Esophagus muscularis mucosa (tissue), 4 donors: Measurements from ENCODE around the gene TENM4. TPM values are rescaled to one million over a fixed set of nuclear protein-coding genes. Genes with fewer than 3 reads are reported as not detected.
A peak's percentile ranks its signal among the peaks of the same experiment; 100 is the strongest.
"Not testable (repeated sequence)": the region's sequence is repeated elsewhere in the genome, so short reads cannot be mapped to it uniquely, and the experiment has no call there.

ENCODE experiments used
- DNase-seq: peaks from one replicate; pipeline ENCODE4 v3.0.0-alpha.2; 2017; ENCODE audit errors: extremely low spot score
- H3K27ac ChIP-seq, 4 donors: fragments of 200-600 bp; sonication (generic); replicated peaks in 1 of 4; 1 replicate in 3 of 4; 2 replicates in 1 of 4; pipeline ENCODE4 v1.5.1; 2016 to 2019; ENCODE audit warnings: mild to moderate bottlenecking in 1 of 4
- H3K27me3 ChIP-seq, 4 donors: fragments of 200-600 bp; sonication (generic); one replicate each; pipeline versions ENCODE4 v1.5.1 to v1.6.0; 2016 to 2019
- H3K36me3 ChIP-seq, 4 donors: fragments of 200-600 bp; sonication (generic); one replicate each; pipeline ENCODE4 v1.5.1; 2016 to 2019
- H3K4me1 ChIP-seq, 4 donors: fragments of 200-600 bp; sonication (generic); one replicate each; pipeline ENCODE4 v1.5.1; 2016 to 2019
- H3K4me3 ChIP-seq, 4 donors: fragments of 200-600 bp; sonication (generic); 1 replicate in 2 of 4; 2 replicates in 2 of 4; pipeline ENCODE4 v1.5.1; 2016 to 2019; ENCODE audit warnings: mild to moderate bottlenecking in 4 of 4, moderate library complexity in 1 of 4
- H3K9me3 ChIP-seq, 4 donors: fragments of 200-600 bp; sonication (generic); 1 replicate in 3 of 4; 2 replicates in 1 of 4; pipeline ENCODE4 v1.5.1; 2016 to 2019
- EP300 ChIP-seq: sonication (generic); formaldehyde crosslinking; IDR thresholded peaks from one replicate; pipeline ENCODE4 v1.6.1; 2017; ENCODE audit warnings: antibody characterized with exemption
- POLR2A ChIP-seq: fragments of 450-650 bp; IDR thresholded peaks from one replicate; pipeline ENCODE4 v1.6.1; 2017; ENCODE audit warnings: antibody characterized with exemption, moderate library complexity, mild to moderate bottlenecking, low read depth
- POLR2AphosphoS5 ChIP-seq, 2 donors: sonication (generic); formaldehyde crosslinking; IDR thresholded peaks; one replicate each; pipeline ENCODE4 v1.6.1; 2017; ENCODE audit warnings: antibody characterized with exemption in 2 of 2
- WGBS: methylation state at CpG from one replicate; pipeline ENCODE4 v1.1.5; 2018; 5-methylcytosine and 5-hydroxymethylcytosine counted together
- intact Hi-C: fragments of 100-400 bp; cut with DNase I; formaldehyde crosslinking; loops from one replicate; pipeline ENCODE4 v1.15.1; 2023
- total RNA-seq, 4 donors: library from RNA; depleted of rRNA; stranded (reverse); fragments of >200 nt; gene quantifications; one replicate each; pipeline versions ENCODE4 v1.1.0 to v1.2.1, GENCODE V29; 2016
- TF ChIP-seq, protein P1 (sequence below), 3 experiments: fragments of 200-600 bp in 2 of 3; fragments of 450-650 bp in 1 of 3; sonication (generic) in 2 of 3; IDR thresholded peaks; one replicate each; pipeline ENCODE4 v1.5.1; 2017 to 2019; ENCODE audit warnings: antibody characterized with exemption in 3 of 3, mild to moderate bottlenecking in 2 of 3, moderate library complexity in 1 of 3

The TENM4 gene
- total RNA-seq, 4 donors from 2014 or later, result 4.1 to 9.6 (median 8.0) TPM

DNA sequence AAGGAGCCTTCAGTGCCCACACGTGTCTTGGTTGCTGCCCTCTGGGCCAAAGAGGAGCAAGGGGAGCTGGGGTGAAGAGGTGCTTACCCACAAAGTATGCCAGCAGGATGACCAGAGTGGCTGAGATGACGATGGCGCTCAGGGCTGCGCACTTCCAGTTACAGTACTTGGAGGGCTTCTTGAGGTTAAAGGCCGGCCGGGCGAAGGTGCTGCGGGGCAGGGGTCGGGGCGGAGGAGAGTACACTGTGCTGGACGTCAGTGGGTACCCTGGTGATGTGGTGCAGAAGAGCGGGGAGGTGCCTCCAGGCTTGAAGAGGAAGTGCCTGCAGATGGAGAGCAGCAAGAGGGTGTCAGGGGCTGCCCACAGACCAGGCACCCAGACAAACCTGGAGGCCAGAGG, 551.1 kb downstream of the TENM4 start:
- 96% methylated on average over 11 of the region's 12 CpGs for WGBS
- H3K27ac ChIP-seq, result no peak overlapping the region
- no peak for TF ChIP-seq EP300
- no peak for DNase-seq
- no peaks in the 10 kb centered on the region for H3K27me3 ChIP-seq
- intact Hi-C loops, result no loop called here
- H3K9me3 ChIP-seq, result no peaks in the 10 kb centered on the region
- no peak overlapping the region for H3K4me3 ChIP-seq
- H3K36me3 ChIP-seq, result peaks cover 0 to 6% (median 0%) of the 10 kb centered on the region in 4 donors
- H3K4me1 ChIP-seq, result peaks cover 0 to 9% (median 6%) of the 10 kb centered on the region in 4 donors

DNA sequence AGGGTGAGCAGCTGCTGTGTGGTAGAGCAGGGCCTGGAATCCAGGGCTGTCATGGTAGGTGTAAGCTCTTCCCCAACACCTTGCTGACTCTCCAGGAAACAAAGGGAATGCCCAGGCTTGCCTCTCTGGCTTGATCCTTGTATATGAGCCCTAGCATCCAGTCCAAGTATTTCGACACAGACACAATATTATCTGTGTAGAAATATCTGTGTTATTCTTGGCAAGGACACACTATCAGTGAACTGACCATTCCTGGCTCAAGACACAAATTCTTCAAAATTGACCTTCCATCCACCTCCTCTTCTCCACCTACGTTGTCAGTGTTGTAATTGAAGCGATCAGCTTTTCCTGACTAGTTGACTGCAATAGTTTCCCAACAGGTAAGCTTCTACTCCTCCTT, 554.2 kb downstream of the TENM4 start:
- no peak for DNase-seq
- TF ChIP-seq, protein P1, sequence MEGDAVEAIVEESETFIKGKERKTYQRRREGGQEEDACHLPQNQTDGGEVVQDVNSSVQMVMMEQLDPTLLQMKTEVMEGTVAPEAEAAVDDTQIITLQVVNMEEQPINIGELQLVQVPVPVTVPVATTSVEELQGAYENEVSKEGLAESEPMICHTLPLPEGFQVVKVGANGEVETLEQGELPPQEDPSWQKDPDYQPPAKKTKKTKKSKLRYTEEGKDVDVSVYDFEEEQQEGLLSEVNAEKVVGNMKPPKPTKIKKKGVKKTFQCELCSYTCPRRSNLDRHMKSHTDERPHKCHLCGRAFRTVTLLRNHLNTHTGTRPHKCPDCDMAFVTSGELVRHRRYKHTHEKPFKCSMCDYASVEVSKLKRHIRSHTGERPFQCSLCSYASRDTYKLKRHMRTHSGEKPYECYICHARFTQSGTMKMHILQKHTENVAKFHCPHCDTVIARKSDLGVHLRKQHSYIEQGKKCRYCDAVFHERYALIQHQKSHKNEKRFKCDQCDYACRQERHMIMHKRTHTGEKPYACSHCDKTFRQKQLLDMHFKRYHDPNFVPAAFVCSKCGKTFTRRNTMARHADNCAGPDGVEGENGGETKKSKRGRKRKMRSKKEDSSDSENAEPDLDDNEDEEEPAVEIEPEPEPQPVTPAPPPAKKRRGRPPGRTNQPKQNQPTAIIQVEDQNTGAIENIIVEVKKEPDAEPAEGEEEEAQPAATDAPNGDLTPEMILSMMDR (IDR thresholded peaks at IDR 0.05), result no peak
- TF ChIP-seq POLR2AphosphoS5 (IDR thresholded peaks at IDR 0.05), result peak in 1 of 2 donors; percentile 8
- 52% methylated on average over 3 of the region's 3 CpGs for WGBS
- Histone ChIP-seq H3K27ac (no peak overlapping the region), H3K4me3 (no peak overlapping the region), H3K27me3 (no peaks in the 10 kb centered on the region), H3K4me1 (peaks cover 0 to 9% (median 6%) of the 10 kb centered on the region in 4 donors), H3K9me3 (no peaks in the 10 kb centered on the region), H3K36me3 (peaks cover 0 to 6% (median 0%) of the 10 kb centered on the region in 4 donors)
- intact Hi-C loops, result no loop called here

DNA sequence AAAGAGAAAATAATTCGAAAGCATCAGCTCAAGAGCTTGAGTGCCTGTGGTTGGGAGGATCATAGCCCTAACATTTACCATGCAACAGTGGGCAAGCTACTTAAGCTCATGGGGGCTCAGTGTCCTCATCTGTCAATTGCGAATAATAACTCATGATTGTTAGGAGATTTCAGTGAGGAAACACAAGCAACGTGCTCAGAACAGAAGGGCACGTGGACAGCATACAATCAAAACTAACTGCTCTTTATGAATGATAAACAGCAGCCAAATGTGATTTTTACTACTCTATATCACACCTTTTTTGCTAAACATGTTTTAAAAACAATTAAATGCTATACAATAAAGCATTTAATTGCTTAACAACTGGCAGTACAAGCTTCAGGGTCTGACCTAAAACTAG, 556.1 kb downstream of the TENM4 start:
- intact Hi-C loops, result no loop called here
- WGBS, result 95% methylated on average over 4 of the region's 4 CpGs
- Histone ChIP-seq H3K4me1 (peaks cover 0 to 9% (median 6%) of the 10 kb centered on the region in 4 donors), H3K4me3 (no peak overlapping the region), H3K36me3 (peaks cover 0 to 3% (median 0%) of the 10 kb centered on the region in 4 donors), H3K9me3 (no peaks in the 10 kb centered on the region), H3K27ac (no peak overlapping the region), H3K27me3 (no peaks in the 10 kb centered on the region)
- DNase-seq, result no peak
- TF ChIP-seq, protein P1 (IDR thresholded peaks at IDR 0.05), result no peak
- no peak for TF ChIP-seq POLR2AphosphoS5 (IDR thresholded peaks at IDR 0.05)
- TF ChIP-seq EP300, result no peak
- TF ChIP-seq POLR2A, result no peak

DNA sequence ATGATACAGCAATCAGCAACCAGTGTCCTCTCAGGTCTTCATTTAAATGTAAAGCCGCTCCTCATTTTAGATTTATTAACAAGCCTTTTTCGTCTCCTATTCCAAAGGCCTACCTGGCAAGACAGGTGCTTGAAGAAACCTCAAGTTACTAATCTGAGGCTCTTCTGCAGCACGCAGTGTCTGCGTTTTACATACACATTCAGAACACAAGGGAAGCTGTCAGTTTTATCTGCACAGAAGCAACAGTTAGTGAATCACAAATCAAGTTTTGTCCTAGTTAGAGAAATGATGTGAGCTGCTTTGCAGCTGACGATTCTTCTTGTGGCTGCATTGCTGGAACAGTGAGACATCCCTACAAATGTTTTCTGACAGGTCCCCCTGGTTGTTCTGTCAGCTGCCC, 557.3 kb downstream of the TENM4 start:
- 96% methylated on average over 5 of the region's 5 CpGs for WGBS
- TF ChIP-seq POLR2AphosphoS5 (IDR thresholded peaks at IDR 0.05) (no peak), POLR2A (no peak), EP300 (no peak)
- TF ChIP-seq, protein P1 (IDR thresholded peaks at IDR 0.05), result no peak
- no peak for DNase-seq
- H3K27ac ChIP-seq, result no peak overlapping the region
- intact Hi-C loops, result no loop called here
- H3K36me3 ChIP-seq, result no peaks in the 10 kb centered on the region
- peaks cover 0 to 9% (median 6%) of the 10 kb centered on the region in 4 donors for H3K4me1 ChIP-seq
- H3K9me3 ChIP-seq, result no peaks in the 10 kb centered on the region
- no peak overlapping the region for H3K4me3 ChIP-seq
- no peaks in the 10 kb centered on the region for H3K27me3 ChIP-seq

DNA sequence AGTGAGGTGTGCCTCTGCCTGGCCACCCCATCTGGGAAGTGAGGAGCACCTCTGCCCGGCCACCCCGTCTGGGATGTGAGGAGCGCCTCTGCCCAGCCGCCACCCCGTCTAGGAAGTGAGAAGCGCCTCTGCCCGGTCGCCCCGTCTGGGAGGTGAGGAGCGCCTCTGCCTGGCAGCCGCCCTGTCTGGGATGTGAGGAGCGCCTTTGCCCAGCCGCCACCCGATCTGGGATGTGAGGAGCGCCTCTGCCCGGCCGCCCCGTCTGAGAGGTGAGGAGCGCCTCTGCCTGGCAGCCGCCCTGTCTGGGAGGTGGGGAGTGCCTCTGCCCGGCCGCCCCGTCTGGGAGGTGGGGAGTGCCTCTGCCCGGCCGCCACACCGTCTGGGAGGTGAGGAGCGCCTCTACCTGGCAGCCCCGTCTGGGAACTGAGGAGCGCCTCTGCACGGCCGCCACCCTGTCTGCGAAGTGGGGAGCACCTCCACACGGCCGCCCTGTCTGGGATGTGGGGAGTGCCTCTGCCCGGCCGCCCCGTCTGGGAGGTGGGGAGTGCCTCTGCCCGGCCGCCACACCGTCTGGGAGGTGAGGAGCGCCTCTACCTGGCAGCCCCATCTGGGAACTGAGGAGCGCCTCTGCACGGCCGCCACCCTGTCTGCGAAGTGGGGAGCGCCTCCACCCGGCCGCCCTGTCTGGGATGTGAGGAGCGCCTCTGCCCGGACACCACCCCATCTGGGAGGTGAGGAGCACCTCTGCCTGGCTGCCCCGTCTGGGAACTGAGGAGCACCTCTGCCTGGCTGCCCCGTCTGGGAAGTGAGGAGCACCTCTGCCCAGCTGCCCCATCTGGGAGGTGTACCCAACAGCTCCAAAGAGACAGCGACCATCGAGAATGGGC, 561.5 kb downstream of the TENM4 start:
- 95% methylated on average over 23 of the region's 54 CpGs for WGBS
- intact Hi-C loops, H3K36me3 ChIP-seq, H3K9me3 ChIP-seq, H3K27ac ChIP-seq, H3K27me3 ChIP-seq, DNase-seq, H3K4me3 ChIP-seq, H3K4me1 ChIP-seq: not testable (repeated sequence)

DNA sequence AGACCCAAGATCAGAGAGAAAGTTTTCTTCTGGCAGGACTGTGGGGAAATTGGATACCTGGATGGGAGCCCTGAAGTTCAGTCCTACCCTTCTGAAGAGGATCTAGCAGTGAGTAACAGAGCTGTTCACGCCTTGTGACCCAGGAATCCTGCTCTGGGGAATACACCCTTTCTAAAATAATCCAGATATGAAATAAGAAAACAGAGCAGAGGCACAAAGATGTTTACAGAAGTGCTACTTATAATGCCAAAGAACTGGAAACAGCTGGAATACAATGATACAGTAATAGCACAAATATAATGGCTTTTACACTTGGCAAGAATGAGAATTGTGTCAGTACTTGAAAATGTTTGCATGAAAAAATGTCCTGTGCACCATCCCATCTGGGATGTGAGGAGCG, 562.2 kb downstream of the TENM4 start:
- no peak for DNase-seq
- no peaks in the 10 kb centered on the region for H3K9me3 ChIP-seq
- H3K27ac ChIP-seq, result no peak overlapping the region
- 74% methylated on average over 2 of the region's 2 CpGs for WGBS
- intact Hi-C loops, result no loop called here
- H3K27me3 ChIP-seq, result no peaks in the 10 kb centered on the region
- H3K4me1 ChIP-seq, result no peaks in the 10 kb centered on the region
- H3K36me3 ChIP-seq, result no peaks in the 10 kb centered on the region
- H3K4me3 ChIP-seq, result no peak overlapping the region
- TF ChIP-seq POLR2AphosphoS5 (IDR thresholded peaks at IDR 0.05) (no peak), EP300 (no peak), POLR2A (no peak)
- TF ChIP-seq, protein P1 (IDR thresholded peaks at IDR 0.05), result no peak
